GM23338 (cell line): ENCODE measurements around the gene LRP1B. TPM values are rescaled to one million over a fixed set of nuclear protein-coding genes. Genes with fewer than 3 reads are reported as not detected.

Source experiments
- ATAC-seq: fragments of 200-7000 bp; cut with Tn5 transposase; 3 replicates; pipeline ENCODE4 v1.9.1; 2020
- DNase-seq: peaks from one replicate; pipeline ENCODE4 v3.0.0-alpha.2; 2015; ENCODE audit warnings: low spot score
- H2AFZ ChIP-seq: fragments of 200-600 bp; sonication (generic); 2 replicates; pipeline ENCODE4 v1.8.0; 2016; ENCODE audit warnings: antibody characterized with exemption, mild to moderate bottlenecking, moderate library complexity
- H3F3A ChIP-seq: fragments of 200-600 bp; sonication (generic); replicated peaks from 2 replicates; pipeline ENCODE4 v1.8.0; 2017; ENCODE audit warnings: antibody characterized with exemption, mixed run types, low read depth
- H3K27ac ChIP-seq: fragments of 200-600 bp; sonication (generic); 2 replicates; pipeline ENCODE4 v1.6.1; 2016; ENCODE audit warnings: low read depth
- H3K27me3 ChIP-seq: fragments of 200-600 bp; sonication (generic); 2 replicates; pipeline ENCODE4 v1.8.0; 2016; ENCODE audit warnings: mild to moderate bottlenecking, mixed run types, moderate library complexity; ENCODE audit not compliant: insufficient read depth
- H3K36me3 ChIP-seq: fragments of 200-600 bp; sonication (generic); 2 replicates; pipeline ENCODE4 v1.8.0; 2016; ENCODE audit warnings: mild to moderate bottlenecking; ENCODE audit not compliant: insufficient read depth
- H3K4me1 ChIP-seq: fragments of 200-600 bp; sonication (generic); 2 replicates; pipeline ENCODE4 v1.8.0; 2016; ENCODE audit warnings: mild to moderate bottlenecking, moderate library complexity; ENCODE audit not compliant: insufficient read depth
- H3K4me2 ChIP-seq: fragments of 200-600 bp; sonication (generic); 2 replicates; pipeline ENCODE4 v1.7.1; 2017; ENCODE audit warnings: mixed run types
- H3K4me3 ChIP-seq: fragments of 200-600 bp; sonication (generic); 2 replicates; pipeline ENCODE4 v1.6.1; 2016; ENCODE audit warnings: mixed run types
- H3K79me2 ChIP-seq: fragments of 200-600 bp; sonication (generic); replicated peaks from 2 replicates; pipeline ENCODE4 v1.8.0; 2017; ENCODE audit warnings: mild to moderate bottlenecking; ENCODE audit not compliant: insufficient read depth
- H3K9me2 ChIP-seq: fragments of 200-600 bp; sonication (generic); 2 replicates; pipeline ENCODE4 v1.8.0; 2017; ENCODE audit not compliant: insufficient read depth
- H4K20me1 ChIP-seq: fragments of 200-600 bp; sonication (generic); replicated peaks from 2 replicates; pipeline ENCODE4 v1.8.0; 2017; ENCODE audit warnings: mild to moderate bottlenecking; ENCODE audit not compliant: insufficient read depth
- H3K27ac Mint-ChIP-seq: 2 replicates; pipeline ENCODE4 v1.8.0; 2020; ENCODE audit warnings: inconsistent platforms, mild to moderate bottlenecking, moderate library complexity, mixed read lengths
- H3K27me3 Mint-ChIP-seq: 3 replicates; pipeline ENCODE4 v1.8.0; 2022; ENCODE audit warnings: low read depth, mild to moderate bottlenecking, moderate library complexity, mixed read lengths, inconsistent platforms; ENCODE audit not compliant: insufficient read depth, poor library complexity
- H3K36me3 Mint-ChIP-seq: 3 replicates; pipeline ENCODE4 v1.8.0; 2021; ENCODE audit warnings: low read depth, mild to moderate bottlenecking, inconsistent platforms, moderate library complexity, mixed read lengths
- H3K4me1 Mint-ChIP-seq: 3 replicates; pipeline ENCODE4 v1.8.0; 2020; ENCODE audit warnings: mild to moderate bottlenecking, inconsistent platforms, mixed read lengths
- H3K4me3 Mint-ChIP-seq: 3 replicates; pipeline ENCODE4 v1.8.0; 2021; ENCODE audit warnings: moderate library complexity, mild to moderate bottlenecking, inconsistent platforms, mixed read lengths
- H3K9me3 Mint-ChIP-seq: 3 replicates; pipeline ENCODE4 v1.8.0; 2020; ENCODE audit warnings: moderate library complexity, mild to moderate bottlenecking, inconsistent platforms, mixed read lengths
- CREB1 ChIP-seq: fragments of 250-450 bp; sonication (Bioruptor Pico); IDR thresholded peaks from 2 replicates; pipeline ENCODE4 v1.5.0; 2020; ENCODE audit warnings: low read depth, mild to moderate bottlenecking, moderate library complexity
- CTCF ChIP-seq, 2 experiments: fragments of 200-600 bp in 1 of 2; sonication (generic) in 1 of 2; conservative IDR thresholded peaks; 2 replicates each; pipeline versions ENCODE4 v1.5.1 to v1.6.1; 2016 to 2017; ENCODE audit warnings: antibody characterized with exemption in 2 of 2, low read depth in 2 of 2, mild to moderate bottlenecking in 2 of 2, moderate library complexity in 1 of 2
- ETS1 ChIP-seq: IDR thresholded peaks from 2 replicates; pipeline ENCODE4 v1.6.1; 2016; ENCODE audit warnings: antibody characterized with exemption
- EZH2phosphoT487 ChIP-seq: fragments of 200-600 bp; sonication (generic); IDR thresholded peaks from one replicate; pipeline ENCODE4 v1.8.1; 2018; ENCODE audit warnings: antibody characterized with exemption; ENCODE audit not compliant: unreplicated experiment
- JUNB ChIP-seq: IDR thresholded peaks from one replicate; pipeline ENCODE4 v1.6.1; 2016; ENCODE audit warnings: antibody characterized with exemption; ENCODE audit not compliant: unreplicated experiment
- NANOG ChIP-seq: IDR thresholded peaks from 2 replicates; pipeline ENCODE4 v1.6.1; 2016; ENCODE audit warnings: antibody characterized with exemption, borderline replicate concordance
- POLR2AphosphoS5 ChIP-seq: IDR thresholded peaks from 2 replicates; pipeline ENCODE4 v1.6.1; 2016; ENCODE audit warnings: antibody characterized with exemption, low read depth
- ZNF331 ChIP-seq: fragments of 250-450 bp; sonication (Bioruptor Pico); IDR thresholded peaks from 2 replicates; pipeline ENCODE4 v1.5.0; 2020; ENCODE audit warnings: low read depth, mild to moderate bottlenecking, moderate library complexity
- ZNF462 ChIP-seq: fragments of 250-450 bp; sonication (Bioruptor Pico); IDR thresholded peaks from 2 replicates; pipeline ENCODE4 v1.5.0; 2020; ENCODE audit warnings: mild to moderate bottlenecking, moderate library complexity
- polyA plus RNA-seq: library from polyadenylated mRNA; unstranded; fragments of >200 nt; fragmentation: Nextera tagmentation; extraction: Ambion mirVana; gene quantifications from 2 replicates; pipeline ENCODE4 v1.2.1, GENCODE V29; 2016
- total RNA-seq: library from RNA; depleted of rRNA; stranded (reverse); fragments of >200 nt; shearing (Covaris generic); gene quantifications from 2 replicates; pipeline ENCODE4 v1.2.3, GENCODE V29; 2014

LRP1B gene
- total and polyA plus RNA-seq, 2 experiments from 2014 or later = 0.15 to 0.97 TPM

GRCh38 chr2:142100139-142100873 is 30.5 kb downstream of the LRP1B start (continued):
- no peak for TF ChIP-seq EZH2phosphoT487

GRCh38 chr2:142097711-142098110 is 33.1 kb downstream of the LRP1B start:
- H3K4me2 ChIP-seq = no peak overlapping the region
- no peak overlapping the region for H3K4me3 ChIP-seq
- H3F3A ChIP-seq = no peaks in the 10 kb centered on the region
- ATAC-seq (no peak), DNase-seq (no peak)
- Mint-ChIP-seq H3K4me1 (peaks cover 12% of the 10 kb centered on the region), H3K4me3 (no peak overlapping the region), H3K27ac (peak overlapping the region; percentile 34; the same call in 1 of the 2 replicates), H3K27me3 (no peaks in the 10 kb centered on the region), H3K9me3 (no peaks in the 10 kb centered on the region), H3K36me3 (no peaks in the 10 kb centered on the region)
- H2AFZ ChIP-seq = no peak overlapping the region
- H3K27me3 ChIP-seq = no peaks in the 10 kb centered on the region
- no peaks in the 10 kb centered on the region for H3K9me2 ChIP-seq
- no peaks in the 10 kb centered on the region for H4K20me1 ChIP-seq
- no peaks in the 10 kb centered on the region for H3K36me3 ChIP-seq
- TF ChIP-seq CTCF (conservative IDR thresholded peaks at IDR 0.05; ENCODE audit: low read depth in 2 of 2) (no peak), POLR2AphosphoS5 (no peak), NANOG (no peak), CREB1 (CRISPR knock-in tag) (no peak), EZH2phosphoT487 (no peak), ZNF331 (CRISPR knock-in tag) (no peak)
- no peaks in the 10 kb centered on the region for H3K79me2 ChIP-seq
- H3K27ac ChIP-seq = no peak overlapping the region
- H3K4me1 ChIP-seq = peaks cover 12% of the 10 kb centered on the region

GRCh38 chr2:142095647-142096046 is 35.2 kb downstream of the LRP1B start:
- Histone ChIP-seq H3K27me3 (no peaks in the 10 kb centered on the region), H3K79me2 (no peaks in the 10 kb centered on the region), H3K4me1 (peaks cover 8% of the 10 kb centered on the region), H3K4me2 (no peak overlapping the region), H3K36me3 (no peaks in the 10 kb centered on the region), H4K20me1 (no peaks in the 10 kb centered on the region), H2AFZ (no peak overlapping the region), H3K27ac (no peak overlapping the region), H3K4me3 (no peak overlapping the region), H3F3A (no peaks in the 10 kb centered on the region), H3K9me2 (no peaks in the 10 kb centered on the region)
- Mint-ChIP-seq H3K9me3 (no peaks in the 10 kb centered on the region), H3K36me3 (no peaks in the 10 kb centered on the region), H3K27me3 (no peaks in the 10 kb centered on the region), H3K4me3 (no peak overlapping the region), H3K4me1 (peaks cover 8% of the 10 kb centered on the region), H3K27ac (no peak overlapping the region)
- ATAC-seq = no peak
- no peak for DNase-seq
- TF ChIP-seq CREB1 (CRISPR knock-in tag) (no peak), ZNF331 (CRISPR knock-in tag) (no peak), ZNF462 (CRISPR knock-in tag) (no peak), POLR2AphosphoS5 (no peak), JUNB (no peak), ETS1 (no peak)
